Right lobe of liver (tissue), 6 donors: Measurements from ENCODE around the gene KLHL8. TPM values are rescaled to one million over a fixed set of nuclear protein-coding genes. Genes with fewer than 3 reads are reported as not detected.

Source experiments
- ATAC-seq, 4 donors: fragments of 200-7000 bp; cut with Tn5 transposase; one replicate each; pipeline ENCODE4 v1.9.1; 2020; ENCODE audit warnings: mild to moderate bottlenecking in 4 of 4, moderate library complexity in 4 of 4
- DNase-seq, 3 donors: peaks; one replicate each; pipeline ENCODE4 v3.0.0-alpha.2; 2020
- H3K27ac ChIP-seq, 3 donors: fragments of 200-600 bp; one replicate each; pipeline ENCODE4 v1.8.0; 2022
- H3K27me3 ChIP-seq, 2 donors: fragments of 200-600 bp; one replicate each; pipeline ENCODE4 v1.8.0; 2022
- H3K36me3 ChIP-seq, 4 donors: fragments of 200-600 bp; sonication (generic) in 1 of 4; one replicate each; pipeline versions ENCODE4 v1.5.1 to v1.8.0; 2017 to 2022; ENCODE audit warnings: control low read depth in 1 of 4
- H3K4me1 ChIP-seq, 4 donors: fragments of 200-600 bp; sonication (generic) in 1 of 4; one replicate each; pipeline versions ENCODE4 v1.5.1 to v1.8.0; 2017 to 2022; ENCODE audit warnings: control low read depth in 1 of 4
- H3K4me3 ChIP-seq, 3 donors: fragments of 200-600 bp; one replicate each; pipeline ENCODE4 v1.8.0; 2022
- H3K9me3 ChIP-seq, 4 donors: fragments of 200-600 bp; sonication (generic) in 1 of 4; one replicate each; pipeline versions ENCODE4 v1.5.1 to v1.8.0; 2017 to 2022; ENCODE audit warnings: control low read depth in 1 of 4
- CTCF ChIP-seq, 4 donors: fragments of 200-600 bp in 3 of 4; fragments of 450-650 bp in 1 of 4; IDR thresholded peaks; one replicate each; pipeline versions ENCODE4 v1.5.1 to v1.8.0; 2016 to 2022; ENCODE audit warnings: antibody characterized with exemption in 4 of 4, mild to moderate bottlenecking in 2 of 4
- POLR2A ChIP-seq: fragments of 450-650 bp; IDR thresholded peaks from one replicate; pipeline ENCODE4 v1.6.1; 2017; ENCODE audit warnings: antibody characterized with exemption, mild to moderate bottlenecking
- WGBS: methylation state at CpG from one replicate; pipeline ENCODE4 v1.1.6; 2018; ENCODE audit warnings: low coverage, low lambda C conversion rate; ENCODE audit not compliant: insufficient coverage; ENCODE audit errors: missing lambda C conversion rate; 5-methylcytosine and 5-hydroxymethylcytosine counted together
- intact Hi-C, 2 donors: fragments of 100-400 bp; cut with DNase I; formaldehyde crosslinking; loops; one replicate each; pipeline versions ENCODE4 v1.11.2 to v1.14.1; 2022
- total RNA-seq, 6 experiments: library from RNA; depleted of rRNA in 2 of 6; stranded (reverse); fragments of >200 nt in 2 of 6; fragmentation: NEBNext Ultra II Directional in 3 of 6; extraction: Animal tissue kit (Norgen Biotek cat#: 25700) in 3 of 6; gene quantifications; one replicate each; pipeline versions ENCODE4 v1.1.0 to v1.2.4, GENCODE V29; 2016 to 2023
- donor health status: DM: no; HTN: yes; CAD: no.
- donor health status: DM: no; HTN: no; CAD: no.
- donor health status: DM: no; HTN: no; CAD: no.
- donor health status: DM: no; HTN: yes; CAD: no.
- donor health status: DM: no; HTN: yes; CAD: no.

The KLHL8 gene
- total RNA-seq, 6 experiments from 2014 or later: 5.5 to 9.6 (median 7.2) TPM

- intact Hi-C loops: no loop called here
- Histone ChIP-seq H3K27ac (peak overlapping the region in 1 of 3 donors; percentile 4), H3K4me1 (peaks cover 0 to 5% (median 0%) of the 10 kb centered on the region in 4 donors), H3K9me3 (no peaks in the 10 kb centered on the region), H3K36me3 (no peaks in the 10 kb centered on the region), H3K27me3 (no peaks in the 10 kb centered on the region), H3K4me3 (no peak overlapping the region)
- TF ChIP-seq CTCF (IDR thresholded peaks at IDR 0.05): no peak
- no peak for TF ChIP-seq POLR2A
- ATAC-seq (peak; percentile 90 to 94 (median 92)), DNase-seq (no peak)
- 28% methylated on average over 1 of the region's 1 CpG for WGBS
Measured at GRCh38 chr4:87165892-87166291, 54.5 kb downstream of the KLHL8 start.

GRCh38 chr4:87153078-87153870 lies 67.1 kb downstream of the KLHL8 start:
- Histone ChIP-seq H3K4me3 (no peak overlapping the region), H3K27ac (no peak overlapping the region), H3K9me3 (no peaks in the 10 kb centered on the region), H3K27me3 (no peaks in the 10 kb centered on the region), H3K4me1 (no peaks in the 10 kb centered on the region), H3K36me3 (no peaks in the 10 kb centered on the region)
- ATAC-seq: no peak
- intact Hi-C loops: loop anchor here in 1 of 2 donors (10.0 kb wide), 1 partner anchor 82 kb away; no protein-coding TSS in a partner anchor
- TF ChIP-seq POLR2A (no peak), CTCF (IDR thresholded peaks at IDR 0.05) (no peak)
- WGBS: 56% methylated on average over 4 of the region's 4 CpGs
- DNase-seq: no peak

GRCh38 chr4:87152310-87153041 lies 67.9 kb downstream of the KLHL8 start:
- no peak overlapping the region for H3K4me3 ChIP-seq
- TF ChIP-seq CTCF (IDR thresholded peaks at IDR 0.05): no peak
- TF ChIP-seq POLR2A: no peak
- ATAC-seq: peak; percentile 37 to 62 (median 50)
- no peak for DNase-seq
- H3K4me1 ChIP-seq: no peaks in the 10 kb centered on the region
- no peaks in the 10 kb centered on the region for H3K9me3 ChIP-seq
- no peaks in the 10 kb centered on the region for H3K36me3 ChIP-seq
- H3K27me3 ChIP-seq: no peaks in the 10 kb centered on the region
- WGBS: 64% methylated on average over 13 of the region's 14 CpGs
- intact Hi-C loops: loop anchor here in 1 of 2 donors (10.0 kb wide), 1 partner anchor 82 kb away; no protein-coding TSS in a partner anchor
- H3K27ac ChIP-seq: no peak overlapping the region

- H3K36me3 ChIP-seq: no peaks in the 10 kb centered on the region
- DNase-seq (no peak), ATAC-seq (no peak)
- H3K27ac ChIP-seq: no peak overlapping the region
- H3K4me1 ChIP-seq: no peaks in the 10 kb centered on the region
- no peak for TF ChIP-seq POLR2A
- no peak for TF ChIP-seq CTCF (IDR thresholded peaks at IDR 0.05)
- H3K27me3 ChIP-seq: no peaks in the 10 kb centered on the region
- WGBS: 40% methylated on average over 1 of the region's 1 CpG
- H3K4me3 ChIP-seq: no peak overlapping the region
- H3K9me3 ChIP-seq: no peaks in the 10 kb centered on the region
- intact Hi-C loops: loop anchor here in 1 of 2 donors (10.0 kb wide), 1 partner anchor 83 kb away; no protein-coding TSS in a partner anchor
Measured at GRCh38 chr4:87151730-87152129, 68.7 kb downstream of the KLHL8 start.
